HG02759 (cell line): ENCODE measurements around the gene ADRA2C.
"Not testable (repeated sequence)": the region's sequence is repeated elsewhere in the genome, so short reads cannot be mapped to it uniquely, and the experiment has no call there.

Source experiments
- ATAC-seq: cut with Tn5 transposase; IDR thresholded peaks from one replicate; pipeline ENCODE4 v1.9.1; 2021; ENCODE audit warnings: mild to moderate bottlenecking, moderate library complexity; ENCODE audit not compliant: unreplicated experiment

Gene ADRA2C

GRCh38 chr4:3810796-3811485, 44.8 kb downstream of the ADRA2C start:
- ATAC-seq: no peak

GRCh38 chr4:3811621-3812020, 45.4 kb downstream of the ADRA2C start:
- no peak for ATAC-seq

DNA sequence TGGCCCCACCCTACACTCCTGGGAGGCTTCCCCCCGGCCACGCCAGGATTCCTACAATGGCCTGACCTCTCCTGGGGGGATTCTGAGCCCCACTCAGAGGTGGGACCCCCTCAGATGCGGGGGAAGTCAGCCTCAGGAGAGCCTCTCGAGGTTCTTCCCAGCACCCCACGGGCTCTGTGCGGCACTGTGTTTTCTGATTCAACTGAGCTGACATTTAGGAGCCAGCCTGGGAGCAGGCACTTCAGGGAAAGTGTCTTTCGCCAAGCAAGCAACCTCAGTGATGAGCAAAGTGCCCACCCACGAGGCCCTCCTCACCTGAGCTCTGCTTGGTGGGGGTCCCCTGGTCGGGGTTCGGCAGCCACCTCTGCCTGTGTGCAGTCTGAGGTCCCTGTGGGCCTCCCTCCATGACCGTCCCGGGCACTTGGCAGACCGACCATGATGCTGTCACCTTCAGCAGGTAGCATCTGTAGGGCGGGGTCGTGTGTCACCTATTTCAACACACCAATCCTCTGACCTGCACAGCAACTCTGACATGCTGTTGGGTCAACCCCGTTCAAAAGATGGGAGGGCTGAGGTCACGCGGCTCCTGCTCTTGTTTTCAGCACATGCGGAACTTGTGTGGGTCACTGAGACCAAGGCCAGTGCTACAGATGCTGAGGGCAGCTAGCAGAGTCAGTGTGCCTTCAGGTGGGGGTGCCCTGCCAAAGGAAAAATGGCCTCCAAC, 46.2 kb downstream of the ADRA2C start:
- ATAC-seq: no peak

- ATAC-seq: no peak
Observed at GRCh38 chr4:3813151-3814052, 47.2 kb downstream of the ADRA2C start.

GRCh38 chr4:3814053-3814570, 47.9 kb downstream of the ADRA2C start:
- no peak for ATAC-seq

DNA sequence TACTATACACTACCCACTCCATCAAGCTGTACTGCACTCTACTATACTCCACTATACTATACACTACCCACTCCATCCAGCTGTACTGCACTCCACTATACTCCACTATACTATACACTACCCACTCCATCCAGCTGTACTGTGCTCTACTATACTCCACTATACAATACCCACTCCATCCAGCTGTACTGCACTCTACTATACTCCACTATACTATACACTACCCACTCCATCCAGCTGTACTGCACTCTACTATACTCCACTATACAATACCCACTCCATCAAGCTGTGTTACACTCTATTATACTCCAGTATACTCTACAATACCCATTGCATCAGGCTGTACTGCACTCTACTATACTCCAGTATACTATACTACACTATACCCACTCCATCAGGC, 48.7 kb downstream of the ADRA2C start:
- ATAC-seq: not testable (repeated sequence)

DNA sequence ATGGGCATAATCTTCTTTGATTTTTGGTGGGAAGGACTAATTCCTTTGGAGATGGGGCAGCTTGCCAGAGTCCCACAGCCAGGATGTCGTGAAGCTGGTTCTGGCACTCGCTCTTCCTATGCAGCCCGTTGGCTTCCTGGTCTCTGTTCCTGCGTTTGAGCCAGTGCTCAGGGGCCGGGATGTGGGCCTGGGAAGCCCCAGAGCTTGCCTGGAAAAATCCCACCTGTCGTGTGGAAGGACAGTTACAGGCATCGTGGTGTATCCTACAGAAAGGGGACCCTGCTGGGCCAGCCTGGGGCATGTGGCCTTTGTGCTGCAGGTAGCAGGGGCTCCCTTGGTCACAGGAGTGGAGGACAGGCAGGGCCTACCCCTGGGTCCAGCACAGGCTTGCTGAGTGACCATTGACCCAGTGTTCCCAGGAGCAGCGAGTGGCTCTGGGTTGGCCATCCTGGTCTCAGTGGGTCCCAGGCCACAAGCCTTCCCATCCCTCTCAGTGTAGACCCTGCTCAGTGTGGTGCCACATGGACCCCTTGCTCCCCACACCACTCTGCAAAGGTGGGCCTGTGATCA, 50.2 kb downstream of the ADRA2C start:
- ATAC-seq: no peak

DNA sequence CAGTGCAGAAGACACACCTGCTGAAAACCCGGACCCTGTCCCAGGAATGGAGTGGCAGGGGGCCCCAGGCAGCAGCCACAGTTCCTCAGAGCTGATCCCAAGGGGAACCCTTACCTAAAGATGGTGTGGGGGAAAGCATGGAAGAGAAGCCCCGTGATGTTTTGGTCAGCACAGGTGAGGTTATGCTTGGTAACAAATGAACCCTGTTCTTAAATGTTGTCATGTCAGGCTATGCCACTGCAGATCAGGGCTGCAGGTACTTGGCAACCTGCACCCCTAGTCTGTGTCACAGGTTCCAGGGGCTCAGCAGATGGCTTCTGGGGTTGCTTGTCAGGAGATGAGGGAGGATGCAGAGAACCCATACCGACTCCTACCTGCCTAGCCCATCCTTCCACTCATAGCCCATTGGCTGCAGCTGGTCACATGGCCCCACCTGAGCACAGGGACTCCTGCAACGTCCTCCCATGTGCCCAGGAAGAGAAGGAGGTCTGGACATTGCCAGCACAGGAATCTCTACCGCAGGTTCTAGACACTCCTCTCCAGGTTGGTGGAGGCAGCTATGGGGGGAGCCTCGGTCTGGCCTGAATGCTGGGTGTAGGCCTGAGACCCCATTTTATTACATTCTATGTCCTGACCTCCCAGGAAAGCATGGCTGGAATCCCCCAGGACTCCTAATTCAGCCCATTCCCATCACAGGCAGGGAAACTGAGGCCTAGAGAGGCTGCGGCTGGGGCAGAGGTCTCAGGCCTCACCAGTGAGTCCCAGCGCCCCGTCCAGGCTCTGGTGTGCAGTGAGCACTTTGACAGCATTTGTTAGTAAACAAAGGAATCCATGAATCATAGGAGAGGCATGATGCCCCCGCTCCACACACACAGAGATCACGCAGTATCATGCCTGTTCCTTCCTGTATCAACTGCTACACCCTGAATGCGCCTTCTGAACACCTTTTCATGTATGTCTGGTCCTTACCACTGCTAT, 51.1 kb downstream of the ADRA2C start:
- ATAC-seq: no peak
